Hepatocyte (in vitro differentiated cells): ENCODE data around the gene PRR18. TPM values are rescaled to one million over a fixed set of nuclear protein-coding genes. Genes with fewer than 3 reads are reported as not detected.
A peak's percentile ranks its signal among the peaks of the same experiment; 100 is the strongest.

Experiments used
- DNase-seq: peaks from one replicate; pipeline ENCODE4 v3.0.0-alpha.2; 2016; ENCODE audit warnings: low spot score
- H2AFZ ChIP-seq: fragments of 200-600 bp; sonication (generic); 2 replicates; pipeline ENCODE4 v1.6.0; 2016; ENCODE audit warnings: antibody characterized with exemption, mild to moderate bottlenecking
- H3K27ac ChIP-seq: fragments of 200-600 bp; sonication (generic); 2 replicates; pipeline ENCODE4 v1.5.1; 2016; ENCODE audit warnings: mild to moderate bottlenecking
- H3K27me3 ChIP-seq: fragments of 200-600 bp; sonication (generic); 2 replicates; pipeline ENCODE4 v1.6.1; 2016
- H3K36me3 ChIP-seq: fragments of 200-600 bp; sonication (generic); replicated peaks from 2 replicates; pipeline ENCODE4 v1.5.1; 2016; ENCODE audit warnings: low read depth; ENCODE audit not compliant: insufficient read depth
- H3K4me1 ChIP-seq: fragments of 200-600 bp; sonication (generic); 2 replicates; pipeline ENCODE4 v1.5.1; 2016; ENCODE audit warnings: mild to moderate bottlenecking, moderate library complexity; ENCODE audit not compliant: insufficient read depth
- H3K4me2 ChIP-seq: fragments of 200-600 bp; sonication (generic); 2 replicates; pipeline ENCODE4 v1.6.0; 2016
- H3K4me3 ChIP-seq: fragments of 200-600 bp; sonication (generic); 2 replicates; pipeline ENCODE4 v1.5.1; 2016; ENCODE audit warnings: mild to moderate bottlenecking
- H3K79me2 ChIP-seq: fragments of 200-600 bp; sonication (generic); 2 replicates; pipeline ENCODE4 v1.6.0; 2017; ENCODE audit warnings: mild to moderate bottlenecking
- H3K9me2 ChIP-seq: fragments of 200-600 bp; sonication (generic); replicated peaks from 2 replicates; pipeline ENCODE4 v1.6.0; 2017; ENCODE audit warnings: mild to moderate bottlenecking; ENCODE audit not compliant: insufficient read depth
- H3K9me3 ChIP-seq: fragments of 200-600 bp; sonication (generic); 2 replicates; pipeline ENCODE4 v1.5.1; 2016; ENCODE audit warnings: low read depth, mild to moderate bottlenecking
- H4K20me1 ChIP-seq: fragments of 200-600 bp; sonication (generic); 2 replicates; pipeline ENCODE4 v1.6.0; 2016; ENCODE audit warnings: mild to moderate bottlenecking; ENCODE audit not compliant: insufficient read depth, poor library complexity, severe bottlenecking
- CTCF ChIP-seq: fragments of 200-600 bp; sonication (generic); IDR thresholded peaks from 2 replicates; pipeline ENCODE4 v1.5.1; 2016; ENCODE audit warnings: antibody characterized with exemption, mild to moderate bottlenecking; ENCODE audit not compliant: poor library complexity
- EZH2 ChIP-seq: fragments of 200-600 bp; sonication (generic); IDR thresholded peaks from 2 replicates; pipeline ENCODE4 v1.6.1; 2016; ENCODE audit warnings: antibody characterized with exemption, mild to moderate bottlenecking, borderline replicate concordance
- EZH2phosphoT487 ChIP-seq: fragments of 200-600 bp; sonication (generic); IDR thresholded peaks from one replicate; pipeline ENCODE4 v1.6.1; 2018; ENCODE audit warnings: antibody characterized with exemption, mild to moderate bottlenecking, low read depth, moderate library complexity; ENCODE audit not compliant: unreplicated experiment, severe bottlenecking
- WGBS: methylation state at CpG from one replicate; pipeline ENCODE4 v1.1.6; 2016; ENCODE audit warnings: low lambda C conversion rate; ENCODE audit errors: missing lambda C conversion rate; 5-methylcytosine and 5-hydroxymethylcytosine counted together
- polyA plus RNA-seq: library from polyadenylated mRNA; unstranded; fragments of >200 nt; fragmentation: Nextera tagmentation; extraction: Ambion mirVana; gene quantifications from 2 replicates; pipeline ENCODE4 v1.2.1, GENCODE V29; 2016
- total RNA-seq: library from RNA; depleted of rRNA; stranded (reverse); fragments of >200 nt; gene quantifications from 2 replicates; pipeline ENCODE4 v1.2.3, GENCODE V29; 2014

The PRR18 gene
- total and polyA plus RNA-seq, 2 experiments from 2014 or later: 0.77 to 1.5 TPM

GRCh38 chr6:166313255-166314070, 5.3 kb upstream of the PRR18 start:
- 58% methylated on average over 18 of the region's 18 CpGs for WGBS
- Histone ChIP-seq H3K79me2 (no peaks in the 10 kb centered on the region), H3K4me3 (no peak overlapping the region), H2AFZ (no peak overlapping the region), H3K4me1 (peaks cover 6% of the 10 kb centered on the region), H3K9me3 (no peaks in the 10 kb centered on the region), H3K27me3 (peaks cover 28% of the 10 kb centered on the region), H4K20me1 (no peaks in the 10 kb centered on the region), H3K27ac (no peak overlapping the region), H3K4me2 (no peak overlapping the region), H3K9me2 (no peaks in the 10 kb centered on the region), H3K36me3 (no peaks in the 10 kb centered on the region)
- no peak for TF ChIP-seq EZH2phosphoT487
- TF ChIP-seq CTCF: peak; percentile 58
- DNase-seq: peak; percentile 71

- no peak for TF ChIP-seq CTCF
- no peak for TF ChIP-seq EZH2phosphoT487
- TF ChIP-seq EZH2: no peak
- H2AFZ ChIP-seq: no peak overlapping the region
Measured at GRCh38 chr6:166312832-166313231, 4.6 kb upstream of the PRR18 start.

GRCh38 chr6:166310634-166311033, 2.4 kb upstream of the PRR18 start:
- TF ChIP-seq EZH2phosphoT487 (no peak), EZH2 (no peak)
- Histone ChIP-seq H3K79me2 (no peaks in the 10 kb centered on the region), H3K4me3 (no peak overlapping the region), H4K20me1 (no peaks in the 10 kb centered on the region), H2AFZ (no peak overlapping the region), H3K9me3 (no peaks in the 10 kb centered on the region), H3K4me1 (peaks cover 2% of the 10 kb centered on the region), H3K36me3 (no peaks in the 10 kb centered on the region), H3K4me2 (no peak overlapping the region), H3K27ac (no peak overlapping the region), H3K9me2 (no peaks in the 10 kb centered on the region), H3K27me3 (peaks cover 50% of the 10 kb centered on the region)
- 84% methylated on average over 12 of the region's 12 CpGs for WGBS
- DNase-seq: no peak

More at GRCh38 chr6:166312832-166313231, 4.6 kb upstream of the PRR18 start:
- H3K79me2 ChIP-seq: no peaks in the 10 kb centered on the region
- 85% methylated on average over 1 of the region's 1 CpG for WGBS
- H3K9me3 ChIP-seq: no peaks in the 10 kb centered on the region
- H3K27me3 ChIP-seq: peaks cover 34% of the 10 kb centered on the region
- no peaks in the 10 kb centered on the region for H3K9me2 ChIP-seq
- no peak overlapping the region for H3K4me2 ChIP-seq
- DNase-seq: no peak
- H3K27ac ChIP-seq: no peak overlapping the region
- H3K4me1 ChIP-seq: peaks cover 6% of the 10 kb centered on the region
- no peaks in the 10 kb centered on the region for H3K36me3 ChIP-seq
- H4K20me1 ChIP-seq: no peaks in the 10 kb centered on the region
- H3K4me3 ChIP-seq: no peak overlapping the region

GRCh38 chr6:166309977-166310376, 1.8 kb upstream of the PRR18 start:
- no peak overlapping the region for H3K4me2 ChIP-seq
- H3K27me3 ChIP-seq: peaks cover 57% of the 10 kb centered on the region
- no peaks in the 10 kb centered on the region for H4K20me1 ChIP-seq
- TF ChIP-seq EZH2: no peak
- no peak for TF ChIP-seq EZH2phosphoT487
- TF ChIP-seq CTCF: no peak
- no peaks in the 10 kb centered on the region for H3K9me3 ChIP-seq
- H2AFZ ChIP-seq: no peak overlapping the region
- no peaks in the 10 kb centered on the region for H3K4me1 ChIP-seq
- WGBS: 81% methylated on average over 9 of the region's 9 CpGs
- no peaks in the 10 kb centered on the region for H3K9me2 ChIP-seq
- no peak overlapping the region for H3K27ac ChIP-seq
- H3K4me3 ChIP-seq: no peak overlapping the region
- H3K79me2 ChIP-seq: no peaks in the 10 kb centered on the region
- no peaks in the 10 kb centered on the region for H3K36me3 ChIP-seq
- DNase-seq: no peak
